ENCODE data around the gene FAM204A. TPM values are rescaled to one million over a fixed set of nuclear protein-coding genes. Genes with fewer than 3 reads are reported as not detected.

FAM204A gene
- total RNA-seq, 1 donor from 2014 or later, result 43.6 TPM

- Mint-ChIP-seq H3K27me3 (ENCODE audit: unreplicated experiment) (peaks cover 2% of the 10 kb centered on the region), H3K4me1 (ENCODE audit: low read depth, unreplicated experiment) (no peaks in the 10 kb centered on the region), H3K4me3 (ENCODE audit: unreplicated experiment) (no peak overlapping the region), H3K36me3 (ENCODE audit: unreplicated experiment) (peaks cover 8% of the 10 kb centered on the region), H3K27ac (ENCODE audit: unreplicated experiment) (no peak overlapping the region), H3K9me3 (ENCODE audit: unreplicated experiment) (peaks cover 1% of the 10 kb centered on the region)
- TF ChIP-seq CTCF (IDR thresholded peaks at IDR 0.05; ENCODE audit: partially characterized antibody, unreplicated experiment), result no peak
- no peak for DNase-seq
Observed at GRCh38 chr10:118278649-118279048, 63.5 kb downstream of the FAM204A start.

GRCh38 chr10:118277871-118278270 is 64.3 kb downstream of the FAM204A start:
- Mint-ChIP-seq H3K4me3 (ENCODE audit: unreplicated experiment) (no peak overlapping the region), H3K9me3 (ENCODE audit: unreplicated experiment) (peaks cover 1% of the 10 kb centered on the region), H3K27me3 (ENCODE audit: unreplicated experiment) (peaks cover 2% of the 10 kb centered on the region), H3K27ac (ENCODE audit: unreplicated experiment) (no peak overlapping the region), H3K4me1 (ENCODE audit: low read depth, unreplicated experiment) (no peaks in the 10 kb centered on the region), H3K36me3 (ENCODE audit: unreplicated experiment) (peaks cover 8% of the 10 kb centered on the region)
- no peak for TF ChIP-seq CTCF (IDR thresholded peaks at IDR 0.05; ENCODE audit: partially characterized antibody, unreplicated experiment)
- DNase-seq, result no peak

- H3K36me3 Mint-ChIP-seq (ENCODE audit: unreplicated experiment), result peaks cover 8% of the 10 kb centered on the region
- no peak overlapping the region for H3K27ac Mint-ChIP-seq (ENCODE audit: unreplicated experiment)
- H3K27me3 Mint-ChIP-seq (ENCODE audit: unreplicated experiment), result peaks cover 2% of the 10 kb centered on the region
- DNase-seq, result no peak
- no peak for TF ChIP-seq CTCF (IDR thresholded peaks at IDR 0.05; ENCODE audit: partially characterized antibody, unreplicated experiment)
- peaks cover 1% of the 10 kb centered on the region for H3K9me3 Mint-ChIP-seq (ENCODE audit: unreplicated experiment)
- H3K4me1 Mint-ChIP-seq (ENCODE audit: low read depth, unreplicated experiment), result no peaks in the 10 kb centered on the region
- no peak overlapping the region for H3K4me3 Mint-ChIP-seq (ENCODE audit: unreplicated experiment)
Observed at GRCh38 chr10:118276727-118277126, 65.4 kb downstream of the FAM204A start.

GRCh38 chr10:118276204-118276603 is 65.9 kb downstream of the FAM204A start:
- H3K4me3 Mint-ChIP-seq (ENCODE audit: unreplicated experiment), result no peak overlapping the region
- peaks cover 1% of the 10 kb centered on the region for H3K9me3 Mint-ChIP-seq (ENCODE audit: unreplicated experiment)
- no peaks in the 10 kb centered on the region for H3K4me1 Mint-ChIP-seq (ENCODE audit: low read depth, unreplicated experiment)
- no peak for TF ChIP-seq CTCF (IDR thresholded peaks at IDR 0.05; ENCODE audit: partially characterized antibody, unreplicated experiment)
- DNase-seq, result no peak
- H3K27ac Mint-ChIP-seq (ENCODE audit: unreplicated experiment), result no peak overlapping the region
- H3K36me3 Mint-ChIP-seq (ENCODE audit: unreplicated experiment), result peaks cover 8% of the 10 kb centered on the region
- H3K27me3 Mint-ChIP-seq (ENCODE audit: unreplicated experiment), result peaks cover 2% of the 10 kb centered on the region

- no peak overlapping the region for H3K4me3 Mint-ChIP-seq (ENCODE audit: unreplicated experiment)
- no peak for DNase-seq
- peaks cover 8% of the 10 kb centered on the region for H3K36me3 Mint-ChIP-seq (ENCODE audit: unreplicated experiment)
- peaks cover 2% of the 10 kb centered on the region for H3K9me3 Mint-ChIP-seq (ENCODE audit: unreplicated experiment)
- no peak for TF ChIP-seq CTCF (IDR thresholded peaks at IDR 0.05; ENCODE audit: partially characterized antibody, unreplicated experiment)
- H3K27me3 Mint-ChIP-seq (ENCODE audit: unreplicated experiment), result no peaks in the 10 kb centered on the region
- no peak overlapping the region for H3K27ac Mint-ChIP-seq (ENCODE audit: unreplicated experiment)
- no peaks in the 10 kb centered on the region for H3K4me1 Mint-ChIP-seq (ENCODE audit: low read depth, unreplicated experiment)
Observed at GRCh38 chr10:118273662-118274061, 68.5 kb downstream of the FAM204A start.
